Measurements from ENCODE around the gene PSMB11.

Gene PSMB11

DNA sequence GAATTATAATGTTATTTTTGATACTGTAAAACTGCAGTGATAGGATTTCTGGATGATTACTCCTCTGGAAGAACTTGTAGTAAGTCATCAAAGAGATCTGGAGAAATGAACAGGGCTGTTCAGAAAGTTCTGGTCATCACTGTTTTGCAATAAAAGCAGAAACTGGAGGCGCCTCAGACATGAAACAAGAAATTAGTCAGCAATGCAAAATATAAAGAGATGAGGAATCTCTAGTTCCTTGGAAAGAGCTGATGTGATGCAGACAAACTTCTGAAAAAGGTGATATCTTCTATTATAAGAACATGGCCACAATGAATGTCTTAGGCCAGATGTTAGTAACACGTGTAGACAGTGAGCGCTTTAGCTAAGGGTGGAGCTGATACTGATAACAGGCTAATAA lies 43.4 kb downstream of the PSMB11 start:
- DNase-seq (ENCODE audit: low read depth in 2 of 2): no peak

- DNase-seq (ENCODE audit: low read depth in 2 of 2): no peak
These were observed 44.6 kb downstream of the PSMB11 start for GRCh38 chr14:23086565-23086964.

GRCh38 chr14:23089498-23090253 lies 47.7 kb downstream of the PSMB11 start:
- no peak for DNase-seq (ENCODE audit: low read depth in 2 of 2)

- DNase-seq (ENCODE audit: low read depth in 2 of 2): no peak
These were observed 48.2 kb downstream of the PSMB11 start for GRCh38 chr14:23090254-23090636.

- DNase-seq (ENCODE audit: low read depth in 2 of 2): no peak
These were observed 49.5 kb downstream of the PSMB11 start for GRCh38 chr14:23091294-23092225.

DNA sequence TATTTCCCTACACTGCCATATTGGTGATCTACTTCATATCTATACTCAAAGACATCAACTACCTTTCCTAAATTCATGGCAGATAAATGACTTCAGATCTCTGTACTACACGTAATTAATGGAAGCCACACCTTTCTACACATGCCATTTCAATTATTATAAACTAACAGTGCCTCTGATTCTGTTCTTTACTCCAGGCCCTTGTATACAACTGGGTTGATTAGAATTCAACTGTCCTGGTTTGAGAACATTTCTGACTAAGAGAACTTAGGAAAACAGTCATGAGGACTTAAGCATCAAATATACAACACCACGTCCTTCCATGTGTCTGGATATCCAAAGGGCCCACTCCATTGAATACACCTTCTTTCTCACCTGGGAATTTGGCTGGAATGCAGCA lies 51.1 kb downstream of the PSMB11 start:
- no peak for DNase-seq (ENCODE audit: low read depth in 2 of 2)

DNA sequence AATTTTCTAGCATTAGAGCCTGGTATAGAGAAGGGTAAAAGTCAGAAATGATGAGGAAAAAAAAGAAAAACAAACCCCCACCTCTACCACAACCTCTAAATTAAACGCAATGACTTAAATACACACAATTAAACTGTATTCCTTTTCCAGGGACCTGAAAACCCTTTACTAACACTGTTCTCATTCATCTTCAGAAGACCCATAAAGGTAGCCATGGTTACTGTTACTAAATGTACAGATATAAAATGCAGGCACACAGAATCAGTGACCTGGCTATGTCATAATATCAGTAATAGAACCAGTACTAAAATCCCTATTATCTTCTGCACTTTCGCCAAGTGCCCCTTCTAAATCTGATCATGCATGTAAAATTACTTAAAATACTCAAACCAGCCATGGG lies 51.5 kb downstream of the PSMB11 start:
- no peak for DNase-seq (ENCODE audit: low read depth in 2 of 2)

All from stimulated activated CD8-positive, alpha-beta memory T cell treated with anti-CD3 and anti-CD28 coated beads, Interleukin-15, amount 100 ng/mL, for 4 hours (primary cell).